Testis (tissue), 2 donors: ENCODE data around the gene FOXC1.

Source experiments
- CTCF ChIP-seq, 3 experiments: fragments of 450-650 bp in 2 of 3; fragments of 200-600 bp in 1 of 3; sonication (generic) in 1 of 3; IDR thresholded peaks; one replicate each; pipeline ENCODE4 v1.5.1; 2016 to 2019; ENCODE audit warnings: antibody characterized with exemption in 3 of 3, mild to moderate bottlenecking in 2 of 3, moderate library complexity in 1 of 3
- POLR2A ChIP-seq: fragments of 450-650 bp; IDR thresholded peaks from one replicate; pipeline ENCODE4 v1.6.1; 2017; ENCODE audit warnings: antibody characterized with exemption, mild to moderate bottlenecking, moderate library complexity

GRCh38 chr6:1603708-1604107 is 6.0 kb upstream of the FOXC1 start:
- TF ChIP-seq CTCF (IDR thresholded peaks at IDR 0.05) (no peak), POLR2A (no peak)
